ENCODE results near the gene TMEM50A. TPM values are rescaled to one million over a fixed set of nuclear protein-coding genes. Genes with fewer than 3 reads are reported as not detected.
"Not testable (repeated sequence)": the region's sequence is repeated elsewhere in the genome, so short reads cannot be mapped to it uniquely, and the experiment has no call there.

The TMEM50A gene
- total RNA-seq, 1 experiment from 2014 or later, result 72.7 TPM

GRCh38 chr1:25402947-25403803, 65.0 kb downstream of the TMEM50A start:
- H3K9me3 Mint-ChIP-seq (ENCODE audit: low read depth, unreplicated experiment); intact Hi-C loops (cut with micrococcal nuclease; ENCODE audit: unreplicated experiment); H3K4me1 Mint-ChIP-seq (ENCODE audit: low read depth, unreplicated experiment); H3K27ac Mint-ChIP-seq (ENCODE audit: unreplicated experiment); H3K36me3 Mint-ChIP-seq (ENCODE audit: insufficient read depth, unreplicated experiment); BruUV-seq (replicated peaks); H3K4me3 Mint-ChIP-seq (ENCODE audit: low read depth, unreplicated experiment): not testable (repeated sequence)
- CTCF ChIA-PET, result interaction anchor here (0.7 kb wide), 1 partner anchor 116 kb away, joined by 3 read pairs; no protein-coding TSS in a partner anchor
- TF ChIP-seq CTCF (IDR thresholded peaks at IDR 0.05; ENCODE audit: unreplicated experiment), result peak; percentile 22
- DNase-seq, result peak; percentile 4
- peaks cover 38% of the 10 kb centered on the region for H3K27me3 Mint-ChIP-seq (ENCODE audit: unreplicated experiment)

- H3K9me3 Mint-ChIP-seq (ENCODE audit: low read depth, unreplicated experiment); intact Hi-C loops (cut with micrococcal nuclease; ENCODE audit: unreplicated experiment); H3K4me3 Mint-ChIP-seq (ENCODE audit: low read depth, unreplicated experiment); H3K36me3 Mint-ChIP-seq (ENCODE audit: insufficient read depth, unreplicated experiment); DNase-seq; H3K4me1 Mint-ChIP-seq (ENCODE audit: low read depth, unreplicated experiment); CTCF ChIA-PET; H3K27ac Mint-ChIP-seq (ENCODE audit: unreplicated experiment); BruUV-seq (replicated peaks): not testable (repeated sequence)
- peaks cover 24% of the 10 kb centered on the region for H3K27me3 Mint-ChIP-seq (ENCODE audit: unreplicated experiment)
Measured at GRCh38 chr1:25405731-25406305, 67.7 kb downstream of the TMEM50A start.

- CTCF ChIA-PET; H3K4me1 Mint-ChIP-seq (ENCODE audit: low read depth, unreplicated experiment); H3K27me3 Mint-ChIP-seq (ENCODE audit: unreplicated experiment); intact Hi-C loops (cut with micrococcal nuclease; ENCODE audit: unreplicated experiment); H3K4me3 Mint-ChIP-seq (ENCODE audit: low read depth, unreplicated experiment); DNase-seq; H3K9me3 Mint-ChIP-seq (ENCODE audit: low read depth, unreplicated experiment); H3K27ac Mint-ChIP-seq (ENCODE audit: unreplicated experiment); BruUV-seq (replicated peaks); H3K36me3 Mint-ChIP-seq (ENCODE audit: insufficient read depth, unreplicated experiment): not testable (repeated sequence)
Measured at GRCh38 chr1:25409641-25410427, 71.7 kb downstream of the TMEM50A start.

Other genes starting within 250 kb of the TMEM50A start
- gene SYF2, start 105.8 kb upstream of the TMEM50A start, total RNA-seq (2022), result 24.3 and 28.2 TPM in 2 replicates
- gene RSRP1, start 90.9 kb upstream of the TMEM50A start, total RNA-seq (2022), result 56.9 and 60.4 TPM in 2 replicates
- gene RHD, start 65.8 kb upstream of the TMEM50A start, total RNA-seq (2022), result not detected in 2 replicates
- gene RHCE, start 82.5 kb downstream of the TMEM50A start, total RNA-seq (2022), result 0.44 TPM in 1 of 2 replicates, not detected in the other
- 14.1 and 16.4 TPM in 2 replicates for gene MACO1, start 92.6 kb downstream of the TMEM50A start, total RNA-seq (2022)
- 8.3 and 12.2 TPM in 2 replicates for gene LDLRAP1, start 205.3 kb downstream of the TMEM50A start, total RNA-seq (2022)